22Rv1 (cell line): ENCODE measurements around the gene PREP.

Experiments
- H3K27ac ChIP-seq: fragments of 450-650 bp; 2 replicates; pipeline ENCODE4 v1.5.1; 2017
- ZFX ChIP-seq: fragments of 450-650 bp; IDR thresholded peaks from 2 replicates; pipeline ENCODE4 v1.6.1; 2017; ENCODE audit warnings: antibody characterized with exemption, borderline replicate concordance
- TF ChIP-seq, protein P1 (sequence below): fragments of 450-650 bp; IDR thresholded peaks from 2 replicates; pipeline ENCODE4 v1.5.1; 2017; ENCODE audit warnings: mild to moderate bottlenecking

PREP gene

DNA sequence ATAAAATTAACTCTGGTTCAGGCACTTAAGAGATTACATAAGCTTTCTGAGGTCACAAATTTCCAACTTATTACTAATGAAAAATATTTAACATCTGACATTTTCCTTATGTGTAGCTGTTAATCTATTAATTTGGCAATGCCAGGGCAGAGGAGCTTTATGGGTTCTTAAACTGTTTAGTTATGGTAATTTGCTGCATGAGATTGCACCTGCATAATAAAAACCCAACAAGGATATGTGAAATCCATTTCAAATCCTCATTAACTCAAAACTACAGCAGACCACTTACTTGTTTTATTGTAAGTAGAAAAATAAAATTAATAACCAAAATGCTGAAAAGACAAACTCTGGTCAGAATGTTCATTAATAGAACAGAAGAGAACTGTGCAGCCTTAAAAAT lies 98.1 kb downstream of the PREP start:
- TF ChIP-seq, protein P1, sequence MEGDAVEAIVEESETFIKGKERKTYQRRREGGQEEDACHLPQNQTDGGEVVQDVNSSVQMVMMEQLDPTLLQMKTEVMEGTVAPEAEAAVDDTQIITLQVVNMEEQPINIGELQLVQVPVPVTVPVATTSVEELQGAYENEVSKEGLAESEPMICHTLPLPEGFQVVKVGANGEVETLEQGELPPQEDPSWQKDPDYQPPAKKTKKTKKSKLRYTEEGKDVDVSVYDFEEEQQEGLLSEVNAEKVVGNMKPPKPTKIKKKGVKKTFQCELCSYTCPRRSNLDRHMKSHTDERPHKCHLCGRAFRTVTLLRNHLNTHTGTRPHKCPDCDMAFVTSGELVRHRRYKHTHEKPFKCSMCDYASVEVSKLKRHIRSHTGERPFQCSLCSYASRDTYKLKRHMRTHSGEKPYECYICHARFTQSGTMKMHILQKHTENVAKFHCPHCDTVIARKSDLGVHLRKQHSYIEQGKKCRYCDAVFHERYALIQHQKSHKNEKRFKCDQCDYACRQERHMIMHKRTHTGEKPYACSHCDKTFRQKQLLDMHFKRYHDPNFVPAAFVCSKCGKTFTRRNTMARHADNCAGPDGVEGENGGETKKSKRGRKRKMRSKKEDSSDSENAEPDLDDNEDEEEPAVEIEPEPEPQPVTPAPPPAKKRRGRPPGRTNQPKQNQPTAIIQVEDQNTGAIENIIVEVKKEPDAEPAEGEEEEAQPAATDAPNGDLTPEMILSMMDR = no peak
- no peak for TF ChIP-seq ZFX
- H3K27ac ChIP-seq = no peak overlapping the region

DNA sequence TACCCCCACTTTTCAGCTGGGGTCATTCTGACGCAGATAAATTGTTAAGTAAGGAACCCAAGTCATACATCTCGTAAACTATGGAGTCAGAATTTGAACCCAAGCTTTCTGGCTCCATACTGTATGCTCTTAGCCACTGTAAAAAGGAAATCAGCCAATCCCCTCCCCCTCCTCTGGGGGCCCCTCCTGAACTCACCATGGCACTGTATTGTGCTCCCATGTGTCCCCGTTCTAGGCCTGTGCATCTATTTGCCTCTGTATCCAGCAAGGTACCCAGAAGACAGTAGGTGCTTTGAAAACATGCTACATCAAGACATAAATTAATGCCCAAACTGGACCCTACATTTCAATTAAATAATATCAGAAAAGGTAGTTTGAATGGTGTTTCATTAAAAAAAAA lies 98.5 kb downstream of the PREP start:
- no peak for TF ChIP-seq ZFX
- TF ChIP-seq, protein P1 = no peak
- H3K27ac ChIP-seq = no peak overlapping the region

GRCh38 chr6:105302617-105303128 lies 100.2 kb downstream of the PREP start:
- TF ChIP-seq, protein P1 = peak; percentile 93
- no peak for TF ChIP-seq ZFX
- H3K27ac ChIP-seq = peak overlapping the region; percentile 81

- H3K27ac ChIP-seq = peak overlapping the region; percentile 81
- TF ChIP-seq ZFX = no peak
- TF ChIP-seq, protein P1 = no peak
Measured at GRCh38 chr6:105301756-105302616, 100.9 kb downstream of the PREP start.

- H3K27ac ChIP-seq = peak overlapping the region; percentile 81
- no peak for TF ChIP-seq ZFX
- TF ChIP-seq, protein P1 = no peak
Measured at GRCh38 chr6:105301072-105301503, 101.8 kb downstream of the PREP start.

GRCh38 chr6:105300090-105300489 lies 102.8 kb downstream of the PREP start:
- H3K27ac ChIP-seq = no peak overlapping the region

DNA sequence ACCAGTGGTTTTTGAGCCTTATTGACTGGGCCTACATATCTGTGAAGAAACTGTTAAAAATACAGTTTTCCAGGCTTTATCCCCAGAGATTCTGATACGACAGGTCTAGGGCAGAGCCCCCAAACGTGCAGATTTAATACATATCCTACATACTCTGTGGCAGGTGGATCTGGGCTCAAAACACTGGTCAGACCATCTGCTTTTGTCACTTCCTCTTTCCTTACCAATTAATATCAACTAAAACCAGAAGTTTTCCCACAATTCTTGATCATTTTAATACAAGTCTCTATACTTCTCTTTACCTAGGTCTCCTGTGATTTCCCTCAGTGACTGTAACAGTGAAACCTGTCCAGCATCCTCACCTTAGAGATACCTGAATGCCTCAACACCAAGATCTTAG lies 108.8 kb downstream of the PREP start:
- no peak overlapping the region for H3K27ac ChIP-seq
- TF ChIP-seq, protein P1 = no peak
- TF ChIP-seq ZFX = no peak

More at GRCh38 chr6:105300090-105300489, 102.8 kb downstream of the PREP start:
- TF ChIP-seq ZFX = no peak
- TF ChIP-seq, protein P1 = no peak
